Measurements from ENCODE around the gene IMPDH1.

DNA sequence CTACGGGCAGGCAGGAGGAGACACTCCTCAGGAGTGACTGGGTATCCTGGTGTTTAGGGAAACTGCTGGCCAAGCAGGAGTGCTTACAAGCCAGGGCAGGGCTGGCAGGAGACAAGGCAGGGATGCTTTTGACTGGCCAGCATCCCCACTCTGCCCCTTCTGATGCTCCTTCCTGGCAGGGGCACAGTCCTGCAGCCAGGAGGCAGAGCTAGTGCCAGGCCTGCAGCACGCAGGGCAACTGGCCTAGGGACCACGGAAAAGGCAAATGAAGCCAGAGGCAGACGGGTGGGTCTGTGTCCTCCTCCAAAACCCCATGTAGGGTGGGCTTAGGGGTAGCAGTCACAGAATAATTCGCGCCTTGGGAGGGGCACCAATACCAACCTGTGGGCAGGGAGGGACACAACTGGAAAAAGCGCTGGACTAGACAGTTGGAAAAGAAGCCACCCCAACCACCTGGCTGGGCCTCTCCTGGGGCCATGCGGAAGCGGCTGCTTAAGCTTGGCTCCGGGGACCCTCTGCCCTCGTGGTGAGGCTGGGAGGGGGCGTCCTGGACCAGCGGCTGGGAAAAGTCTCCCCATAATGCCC is 4.8 kb downstream of the IMPDH1 start:
- TF ChIP-seq, protein P1, sequence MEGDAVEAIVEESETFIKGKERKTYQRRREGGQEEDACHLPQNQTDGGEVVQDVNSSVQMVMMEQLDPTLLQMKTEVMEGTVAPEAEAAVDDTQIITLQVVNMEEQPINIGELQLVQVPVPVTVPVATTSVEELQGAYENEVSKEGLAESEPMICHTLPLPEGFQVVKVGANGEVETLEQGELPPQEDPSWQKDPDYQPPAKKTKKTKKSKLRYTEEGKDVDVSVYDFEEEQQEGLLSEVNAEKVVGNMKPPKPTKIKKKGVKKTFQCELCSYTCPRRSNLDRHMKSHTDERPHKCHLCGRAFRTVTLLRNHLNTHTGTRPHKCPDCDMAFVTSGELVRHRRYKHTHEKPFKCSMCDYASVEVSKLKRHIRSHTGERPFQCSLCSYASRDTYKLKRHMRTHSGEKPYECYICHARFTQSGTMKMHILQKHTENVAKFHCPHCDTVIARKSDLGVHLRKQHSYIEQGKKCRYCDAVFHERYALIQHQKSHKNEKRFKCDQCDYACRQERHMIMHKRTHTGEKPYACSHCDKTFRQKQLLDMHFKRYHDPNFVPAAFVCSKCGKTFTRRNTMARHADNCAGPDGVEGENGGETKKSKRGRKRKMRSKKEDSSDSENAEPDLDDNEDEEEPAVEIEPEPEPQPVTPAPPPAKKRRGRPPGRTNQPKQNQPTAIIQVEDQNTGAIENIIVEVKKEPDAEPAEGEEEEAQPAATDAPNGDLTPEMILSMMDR (IDR thresholded peaks at IDR 0.05; ENCODE audit: poor library complexity): peak; percentile 8
- no peak for TF ChIP-seq EZH2phosphoT487 (IDR thresholded peaks at IDR 0.05; ENCODE audit: low read depth, severe bottlenecking, unreplicated experiment)
